HG03139 (cell line): ENCODE data around the gene TAOK1.
A peak's percentile ranks its signal among the peaks of the same experiment; 100 is the strongest.

ENCODE experiments used
- ATAC-seq: cut with Tn5 transposase; IDR thresholded peaks from one replicate; pipeline ENCODE4 v1.9.1; 2021; ENCODE audit not compliant: unreplicated experiment

The TAOK1 gene

GRCh38 chr17:29568331-29569244 lies 178.4 kb downstream of the TAOK1 start, which contains the start of gene TP53I13:
TP53I13 (plus strand) TSS chr17:29568701; CDS start chr17:29568759, 58 bp downstream.
- no peak for ATAC-seq

DNA sequence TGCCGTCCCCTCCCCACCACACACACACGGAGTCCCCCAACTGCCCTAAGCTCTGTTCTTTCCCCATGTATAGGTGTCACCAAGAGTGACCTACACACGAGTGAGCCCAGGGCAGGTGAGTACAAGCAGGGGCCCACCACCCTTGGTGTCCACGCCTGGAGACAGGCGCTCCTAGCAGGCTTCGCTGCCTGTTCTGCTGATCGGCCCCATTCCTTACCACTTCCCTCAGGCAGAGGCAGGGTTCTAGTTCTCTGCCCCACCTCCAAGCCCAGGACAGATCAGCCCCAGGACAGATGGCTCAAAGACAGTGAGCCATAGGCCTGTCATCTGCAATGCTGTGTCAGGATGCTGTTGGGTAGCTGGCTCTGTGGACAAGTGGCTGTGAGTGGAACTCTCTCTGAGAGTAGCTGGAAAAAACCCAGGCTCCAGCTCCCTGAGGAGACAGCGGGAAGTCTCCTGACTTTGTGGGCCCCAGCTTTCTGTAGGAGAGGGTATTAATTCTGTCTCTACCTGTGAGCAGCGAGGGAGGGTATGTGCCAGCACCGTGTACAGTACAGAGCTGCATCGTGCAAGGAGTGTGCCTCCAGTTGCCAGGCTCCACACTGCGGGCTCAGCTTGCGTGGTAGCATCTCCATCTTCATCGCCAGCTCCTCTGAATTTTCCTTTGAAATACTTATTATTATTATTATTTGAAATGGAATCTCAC lies 179.2 kb downstream of the TAOK1 start:
- no peak for ATAC-seq

DNA sequence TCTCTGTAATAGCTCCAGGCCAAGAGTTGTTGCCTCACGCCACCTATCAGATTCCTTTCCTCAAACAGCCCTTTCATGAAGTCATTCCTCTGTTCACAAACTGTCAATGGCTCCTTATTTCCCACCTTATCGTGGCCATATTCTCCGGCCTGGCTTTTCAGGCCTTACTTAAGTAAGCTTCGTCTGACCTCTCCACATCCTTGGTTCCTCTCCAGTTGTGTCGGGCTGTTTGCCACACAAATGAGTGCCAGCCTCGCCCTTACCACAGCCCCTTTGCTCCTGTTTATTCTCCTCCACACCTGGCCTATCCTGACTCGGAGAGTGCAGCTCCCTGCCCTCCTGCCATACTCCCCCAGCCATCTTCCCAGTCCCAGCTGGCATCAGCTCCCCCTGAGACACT lies 180.4 kb downstream of the TAOK1 start:
- ATAC-seq = no peak

GRCh38 chr17:29571486-29571882 lies 181.3 kb downstream of the TAOK1 start:
- ATAC-seq = no peak

- ATAC-seq = no peak
These were observed 181.9 kb downstream of the TAOK1 start for GRCh38 chr17:29571883-29572681.

GRCh38 chr17:29572691-29573557 lies 182.8 kb downstream of the TAOK1 start:
- ATAC-seq = no peak

DNA sequence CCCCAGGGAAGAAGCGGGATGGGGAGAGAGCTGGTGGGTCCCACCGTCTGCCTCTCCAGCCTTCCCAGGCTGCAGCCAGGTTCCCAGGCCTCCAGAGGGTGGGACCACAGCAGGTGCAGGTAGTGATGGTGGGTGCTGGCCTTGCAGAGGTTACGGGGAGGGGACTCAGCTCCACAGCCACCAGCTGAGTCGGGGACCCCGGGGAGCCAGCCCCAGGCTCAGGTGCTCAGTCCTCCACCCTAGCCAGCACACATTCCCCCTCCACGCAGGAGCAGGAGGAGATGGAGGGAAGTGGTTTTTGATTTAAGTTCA lies 183.4 kb downstream of the TAOK1 start:
- ATAC-seq = no peak

GRCh38 chr17:29573871-29574731 lies 183.9 kb downstream of the TAOK1 start:
- no peak for ATAC-seq

- ATAC-seq = no peak
These were observed 184.8 kb downstream of the TAOK1 start for GRCh38 chr17:29574732-29575510.

DNA sequence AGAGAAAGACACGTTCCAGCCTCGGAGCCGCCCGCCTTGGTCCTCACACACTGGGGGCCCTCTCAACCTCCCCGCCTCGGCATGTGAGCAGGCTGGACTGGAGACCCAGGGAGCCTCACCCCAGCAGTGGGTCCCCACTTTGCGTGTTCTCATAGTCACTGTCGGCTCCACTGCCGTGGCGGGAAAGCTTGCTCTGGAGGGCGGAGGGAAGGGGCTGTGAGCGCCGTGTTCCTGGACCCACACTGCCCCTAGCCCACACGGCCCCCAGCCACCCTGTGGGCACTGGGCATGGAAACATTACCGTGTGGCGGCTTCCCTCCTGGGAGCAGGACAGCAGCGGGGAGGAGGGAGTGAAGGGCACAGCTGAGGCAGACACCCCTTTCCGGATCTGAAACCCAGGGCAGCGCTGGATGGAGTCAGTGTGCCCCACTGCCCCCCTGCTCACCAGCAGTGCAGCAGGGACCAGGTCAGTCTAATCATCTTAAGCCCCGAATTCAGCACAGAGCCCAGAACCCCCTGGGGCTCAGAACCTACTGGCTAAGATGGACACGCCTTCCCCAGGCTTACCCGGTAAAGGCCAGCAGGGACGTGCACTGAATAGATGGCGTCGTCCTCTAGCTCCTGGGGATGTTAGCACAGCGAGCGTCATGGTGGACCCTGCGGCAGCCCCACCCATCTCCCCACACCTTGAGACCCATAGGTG lies 185.5 kb downstream of the TAOK1 start:
- ATAC-seq = no peak

DNA sequence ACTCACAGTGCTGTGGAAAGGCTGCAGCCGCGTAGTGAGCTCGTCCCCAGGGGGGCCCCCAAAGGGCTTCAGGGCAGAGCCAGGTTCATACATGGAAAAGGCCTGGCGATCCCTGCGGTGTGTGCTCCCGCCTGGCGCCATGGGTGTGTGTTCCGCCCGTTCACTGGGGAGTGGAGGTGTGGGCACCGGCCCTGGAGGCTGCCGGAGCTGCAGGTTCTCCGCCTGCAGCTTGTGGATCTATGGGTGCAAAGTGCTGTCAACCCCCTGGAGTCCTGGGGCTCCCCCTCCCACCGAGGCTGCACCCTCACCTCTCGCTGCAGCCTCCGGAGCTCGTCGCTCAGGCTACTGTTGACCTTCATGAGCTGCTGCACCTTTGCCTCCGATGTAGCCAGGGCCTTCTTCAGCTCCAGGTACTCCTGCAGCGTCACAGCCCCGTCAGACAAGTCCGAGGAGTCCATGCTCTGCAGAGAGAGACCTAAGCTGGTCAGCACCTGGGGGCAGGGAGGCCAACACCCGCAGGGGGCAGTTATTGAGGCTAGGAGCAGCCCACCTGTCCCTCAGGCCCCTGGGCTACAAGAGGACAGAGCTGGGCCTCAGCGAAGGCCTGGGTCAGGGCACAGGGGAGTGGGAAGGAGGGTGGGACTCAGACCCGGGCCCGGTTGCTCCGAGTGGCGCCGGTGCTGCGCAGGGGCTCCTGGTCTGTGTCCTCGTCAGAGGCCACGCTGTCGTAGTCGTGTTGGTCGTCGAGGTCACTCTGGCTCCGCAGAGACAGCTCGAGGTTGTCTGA lies 186.2 kb downstream of the TAOK1 start:
- ATAC-seq = no peak

GRCh38 chr17:29577001-29577370 lies 186.8 kb downstream of the TAOK1 start:
- no peak for ATAC-seq

DNA sequence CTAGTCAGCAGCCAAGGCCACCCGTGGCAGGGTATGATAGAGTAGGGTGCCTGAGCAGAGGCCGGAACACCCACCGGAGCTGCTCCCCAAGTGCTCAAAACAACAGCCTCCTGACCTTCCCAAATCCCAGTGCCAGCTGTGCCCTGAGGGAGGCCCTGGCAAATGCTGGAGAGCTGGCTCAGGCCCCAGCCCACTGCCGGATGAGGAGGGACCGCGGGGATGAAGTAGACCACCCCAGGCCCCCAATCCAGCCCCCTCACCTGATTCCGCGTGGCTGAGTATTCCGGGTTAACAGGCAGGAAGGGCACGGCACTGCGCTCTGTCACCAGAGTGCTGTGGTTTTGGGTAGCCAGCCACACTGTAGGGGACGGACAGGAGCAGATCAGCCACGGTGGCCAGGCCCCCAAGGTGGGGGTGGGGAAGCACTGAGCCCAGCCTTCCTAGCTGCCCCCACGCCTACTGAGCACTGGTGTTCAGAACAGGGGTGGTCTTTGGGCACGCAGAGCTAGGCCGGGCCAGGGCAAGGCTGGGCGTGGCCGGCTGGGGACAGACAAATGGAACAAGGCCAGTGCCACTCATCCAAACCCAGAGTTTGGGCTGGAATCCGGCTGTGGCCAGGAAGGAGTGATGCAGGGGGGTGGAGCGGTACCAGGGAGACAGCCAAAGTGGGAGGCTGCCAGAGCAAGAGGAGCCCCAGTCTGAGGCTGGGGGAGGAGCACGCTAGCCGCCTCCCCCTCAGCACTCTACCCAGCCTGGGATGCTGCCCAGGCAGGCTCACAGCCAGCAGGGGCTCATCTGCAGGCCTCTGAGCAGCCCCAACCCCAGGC lies 187.4 kb downstream of the TAOK1 start:
- no peak for ATAC-seq

DNA sequence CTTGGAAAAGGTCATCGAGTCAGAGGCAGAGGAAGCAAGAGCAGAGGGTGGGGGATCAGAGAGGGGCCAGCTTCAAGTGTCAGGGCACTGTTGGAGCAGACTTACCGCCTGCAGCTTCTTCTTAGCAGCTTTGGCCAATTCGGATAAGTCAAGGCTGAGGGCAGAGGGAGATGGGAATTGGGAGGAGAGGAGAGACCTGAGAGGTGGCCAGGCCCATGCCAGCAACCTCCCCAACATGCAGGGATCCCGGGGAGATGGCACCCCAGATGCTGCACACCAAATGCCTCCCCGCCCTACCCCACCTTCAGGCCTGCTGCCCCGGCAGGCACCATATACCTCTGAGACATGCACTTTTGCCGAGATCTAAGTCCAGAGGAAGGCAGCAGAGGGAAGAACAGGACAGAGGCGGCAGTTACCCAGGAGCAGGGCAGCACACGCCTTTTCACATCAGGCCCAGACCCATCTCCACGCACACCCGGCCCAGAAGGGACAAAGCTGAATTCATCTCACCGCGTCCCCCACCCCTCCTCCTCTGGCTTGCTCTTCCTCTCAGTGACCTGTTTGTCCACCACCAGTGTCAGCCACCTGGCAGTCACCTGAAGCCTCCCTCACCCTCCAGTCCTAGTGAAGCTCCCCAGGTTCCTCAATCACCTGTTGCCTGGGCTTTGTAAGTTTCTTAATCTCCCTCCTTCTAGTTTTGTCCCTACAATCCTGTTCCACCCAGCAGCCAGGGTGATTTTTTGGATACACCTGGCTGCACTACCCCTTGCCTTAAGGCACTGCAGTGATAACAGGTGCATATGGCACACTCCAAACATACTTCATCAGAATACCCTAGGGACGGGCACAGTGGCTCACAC lies 188.7 kb downstream of the TAOK1 start:
- ATAC-seq = no peak

GRCh38 chr17:29579866-29580771 lies 190.0 kb downstream of the TAOK1 start:
- ATAC-seq = peak; percentile 81
